ENCODE data around the gene MALAT1. TPM values are rescaled to one million over a fixed set of nuclear protein-coding genes. Genes with fewer than 3 reads are reported as not detected.

Gene MALAT1
- total and polyA plus RNA-seq, 2 of the 8 experiments (the other 6 are each of a cell fraction or from before 2014, with no cell fraction given), result 115 to 984 TPM

- peaks cover 53 to 86% of the 10 kb centered on the region in 2 experiments for H3K79me2 ChIP-seq (ENCODE audit: control insufficient read depth in 1 of 2, insufficient read depth in 2 of 2, low read length in 2 of 2)
- H2BK120ac ChIP-seq (replicated peaks; ENCODE audit: low read depth, low read length), result no peak overlapping the region
- H4K5ac ChIP-seq (ENCODE audit: insufficient read length, low read depth, low read length), result no peak overlapping the region
- no peak overlapping the region for H3K18ac ChIP-seq (ENCODE audit: extremely low read depth, low read length)
- H3K14ac ChIP-seq (ENCODE audit: insufficient read length), result no peak overlapping the region
- no peak overlapping the region for H2BK5ac ChIP-seq (ENCODE audit: low read depth, low read length)
- POLR2A ChIA-PET (ENCODE audit: partially characterized antibody), result interaction anchor here (0.6 to 29.8 kb wide), 30 partner anchors 6 to 1157 kb away, joined by 3 to 1569 read pairs (median 5); partner anchors contain the start of genes CDC42EP2, FRMD8, MALAT1 and NEAT1
- H3K4ac ChIP-seq (replicated peaks; ENCODE audit: insufficient read length, low read depth, low read length), result no peak overlapping the region
- H2AFZ ChIP-seq (ENCODE audit: low read length), result no peak overlapping the region
- H3K27ac ChIP-seq (ENCODE audit: low read depth, low read length), result no peak overlapping the region
- no peak overlapping the region for H3K56ac ChIP-seq (replicated peaks; ENCODE audit: insufficient read length, low read depth, low read length)
- WGBS, 2 experiments (ENCODE audit: extremely low coverage in 1 of 2, insufficient coverage in 1 of 2, insufficient read length in 1 of 2, insufficient replicate concordance in 2 of 2, low coverage in 1 of 2, low lambda C conversion rate in 2 of 2, missing lambda C conversion rate in 1 of 2), result 53% methylated on average over 6 of the region's 6 CpGs; no CpG with 5 or more reads in 1 of the 2 experiments
- H3K9ac ChIP-seq (replicated peaks in 1 of 4; ENCODE audit: extremely low read depth in 1 of 4, low read depth in 3 of 4, low read length in 3 of 4), result peak overlapping the region; percentile 51 to 81 (median 54); a peak in 5 of 7 replicates
- no peak overlapping the region for H2BK15ac ChIP-seq (ENCODE audit: low read length)
- peaks cover 45 to 52% of the 10 kb centered on the region in 2 experiments for H4K20me1 ChIP-seq (replicated peaks in 1 of 2; ENCODE audit: control insufficient read depth in 1 of 2, insufficient read depth in 2 of 2, low read length in 2 of 2)
- H4K91ac ChIP-seq (replicated peaks; ENCODE audit: insufficient read length, low read length), result no peak overlapping the region
- no peaks in the 10 kb centered on the region for H3K27me3 ChIP-seq (replicated peaks in 1 of 4; ENCODE audit: control insufficient read depth in 3 of 4, extremely low read depth in 1 of 4, insufficient read depth in 3 of 4, low read length in 3 of 4)
- H4K8ac ChIP-seq (ENCODE audit: extremely low read depth, insufficient read depth, low read length), result no peak overlapping the region
- H3K23ac ChIP-seq (ENCODE audit: insufficient read length), result no peak overlapping the region
- CTCF ChIA-PET (ENCODE audit: partially characterized antibody), result interaction anchor here (0.5 to 29.0 kb wide), 11 partner anchors 7 to 124 kb away, joined by 3 to 809 read pairs (median 4); partner anchors contain the start of gene MALAT1
- H3K23me2 ChIP-seq (ENCODE audit: low read depth, low read length), result peaks cover 14% of the 10 kb centered on the region
- H3K9me3 ChIP-seq (ENCODE audit: insufficient read depth in 2 of 2, low read depth in 1 of 2, low read length in 1 of 2), result no peaks in the 10 kb centered on the region
- FAIRE-seq (no peak), DNase-seq (ENCODE audit: low read depth in 1 of 2, low spot score in 2 of 2) (no peak)
- no peak overlapping the region for H2BK20ac ChIP-seq (ENCODE audit: low read length)
- H3K4me1 ChIP-seq (replicated peaks in 1 of 4; ENCODE audit: control insufficient read depth in 3 of 4, insufficient read depth in 4 of 4, low read length in 3 of 4), result peaks cover 0 to 7% (median 3%) of the 10 kb centered on the region in 4 experiments; a peak in 6 of 7 replicates
- H2BK12ac ChIP-seq (ENCODE audit: low read depth, low read length), result no peak overlapping the region
- H2AK5ac ChIP-seq (ENCODE audit: low read depth, low read length), result no peak overlapping the region
- peak overlapping the region; percentile 93 to 100 (median 98) for H3K4me3 ChIP-seq (ENCODE audit: extremely low read depth in 1 of 4, insufficient read depth in 2 of 4, low read depth in 3 of 4, low read length in 4 of 4)
- no peaks in the 10 kb centered on the region for H3K79me1 ChIP-seq (ENCODE audit: low read depth, low read length)
- H3K4me2 ChIP-seq (ENCODE audit: insufficient read depth in 1 of 2, low read depth in 2 of 2, low read length in 2 of 2), result peak overlapping the region; percentile 75 to 90
- peaks cover 39 to 69% (median 52%) of the 10 kb centered on the region in 4 experiments for H3K36me3 ChIP-seq (ENCODE audit: control insufficient read depth in 2 of 4, insufficient read depth in 4 of 4, low read length in 3 of 4)
- TF ChIP-seq CHD2 (IDR thresholded peaks at IDR 0.05; ENCODE audit: low read length) (0 out of 2 replicates have a peak, but pooled peaks have one; percentile 51), POLR2AphosphoS5 (IDR thresholded peaks at IDR 0.05; ENCODE audit: low read depth, low read length) (peak; percentile 98), TAF7 (optimal IDR thresholded peaks at IDR 0.05; ENCODE audit: borderline replicate concordance, low read depth, low read length) (peak; percentile 86), SIN3A (conservative IDR thresholded peaks at IDR 0.05 in 1 of 2, IDR thresholded peaks at IDR 0.05 in 1 of 2; ENCODE audit: low read depth in 1 of 2, low read length in 2 of 2) (0 out of 4 replicates have a peak, but pooled peaks of 1 of the 2 experiments have one; percentile 16), HDAC2 (IDR thresholded peaks at IDR 0.05; ENCODE audit: borderline replicate concordance in 1 of 2, low read depth in 2 of 2, low read length in 2 of 2) (no peak), BRCA1 (IDR thresholded peaks at IDR 0.05; ENCODE audit: low read depth, low read length) (0 out of 2 replicates have a peak, but pooled peaks have one; percentile 16), CEBPB (IDR thresholded peaks at IDR 0.05; ENCODE audit: low read depth, low read length) (no peak)
- TF ChIP-seq, protein P1, sequence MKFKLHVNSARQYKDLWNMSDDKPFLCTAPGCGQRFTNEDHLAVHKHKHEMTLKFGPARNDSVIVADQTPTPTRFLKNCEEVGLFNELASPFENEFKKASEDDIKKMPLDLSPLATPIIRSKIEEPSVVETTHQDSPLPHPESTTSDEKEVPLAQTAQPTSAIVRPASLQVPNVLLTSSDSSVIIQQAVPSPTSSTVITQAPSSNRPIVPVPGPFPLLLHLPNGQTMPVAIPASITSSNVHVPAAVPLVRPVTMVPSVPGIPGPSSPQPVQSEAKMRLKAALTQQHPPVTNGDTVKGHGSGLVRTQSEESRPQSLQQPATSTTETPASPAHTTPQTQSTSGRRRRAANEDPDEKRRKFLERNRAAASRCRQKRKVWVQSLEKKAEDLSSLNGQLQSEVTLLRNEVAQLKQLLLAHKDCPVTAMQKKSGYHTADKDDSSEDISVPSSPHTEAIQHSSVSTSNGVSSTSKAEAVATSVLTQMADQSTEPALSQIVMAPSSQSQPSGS (IDR thresholded peaks at IDR 0.05; ENCODE audit: low read length), result peak; percentile 97
These were observed 3.9 kb downstream of the MALAT1 start for GRCh38 chr11:65502555-65503367.
